Prostate gland (tissue), 2 donors: ENCODE measurements around the gene LMTK2. TPM values are rescaled to one million over a fixed set of nuclear protein-coding genes. Genes with fewer than 3 reads are reported as not detected.

Source experiments
- DNase-seq: peaks from one replicate; pipeline ENCODE4 v3.0.0-alpha.2; 2019; ENCODE audit warnings: low spot score
- H3K27ac ChIP-seq, 2 donors: fragments of 200-600 bp; sonication (generic); 2 replicates each; pipeline ENCODE4 v1.5.1; 2017 to 2019
- H3K27me3 ChIP-seq: fragments of 200-600 bp; sonication (generic); replicated peaks from 2 replicates; pipeline ENCODE4 v1.5.1; 2019; ENCODE audit not compliant: insufficient read depth
- H3K36me3 ChIP-seq, 2 donors: fragments of 200-600 bp; sonication (generic); 1 replicate in 1 of 2; 2 replicates in 1 of 2; pipeline versions ENCODE4 v1.5.1 to v1.8.1; 2017 to 2019
- H3K4me1 ChIP-seq: fragments of 200-600 bp; sonication (generic); replicated peaks from 2 replicates; pipeline ENCODE4 v1.5.1; 2019
- H3K4me3 ChIP-seq, 2 donors: fragments of 200-600 bp; sonication (generic); 2 replicates each; pipeline ENCODE4 v1.5.1; 2017 to 2019
- H3K9me3 ChIP-seq: fragments of 200-600 bp; sonication (generic); 2 replicates; pipeline ENCODE4 v1.5.1; 2017
- CTCF ChIP-seq, 4 experiments: fragments of 200-600 bp in 2 of 4; fragments of 450-650 bp in 2 of 4; sonication (generic) in 2 of 4; IDR thresholded peaks; 1 replicate in 3 of 4; 2 replicates in 1 of 4; pipeline ENCODE4 v1.5.1; 2016 to 2019; ENCODE audit warnings: antibody characterized with exemption in 4 of 4, mild to moderate bottlenecking in 2 of 4, moderate library complexity in 2 of 4
- POLR2A ChIP-seq: fragments of 450-650 bp; IDR thresholded peaks from one replicate; pipeline ENCODE4 v1.6.1; 2016; ENCODE audit warnings: antibody characterized with exemption, mild to moderate bottlenecking
- POLR2AphosphoS5 ChIP-seq: sonication (generic); formaldehyde crosslinking; IDR thresholded peaks from one replicate; pipeline ENCODE4 v1.6.1; 2017; ENCODE audit warnings: antibody characterized with exemption
- WGBS: methylation state at CpG from one replicate; pipeline ENCODE4 v1.1.5; 2018; 5-methylcytosine and 5-hydroxymethylcytosine counted together
- intact Hi-C: fragments of 100-400 bp; cut with DNase I; formaldehyde crosslinking; loops from one replicate; pipeline ENCODE4 v1.14.2; 2022
- total RNA-seq, 2 donors: library from RNA; depleted of rRNA; stranded (reverse); fragments of >200 nt; gene quantifications; one replicate each; pipeline ENCODE4 v1.1.0, GENCODE V29; 2016

LMTK2 gene
- total RNA-seq, 2 donors from 2014 or later, result 22.2 to 37.4 TPM

GRCh38 chr7:98238076-98238475 is 131.4 kb downstream of the LMTK2 start:
- Histone ChIP-seq H3K36me3 (no peaks in the 10 kb centered on the region), H3K27ac (no peak overlapping the region), H3K27me3 (no peaks in the 10 kb centered on the region), H3K4me3 (no peak overlapping the region), H3K9me3 (no peaks in the 10 kb centered on the region), H3K4me1 (no peaks in the 10 kb centered on the region)
- intact Hi-C loops, result no loop called here
- WGBS, result 97% methylated on average over 4 of the region's 4 CpGs
- DNase-seq, result no peak
- no peak for TF ChIP-seq CTCF (IDR thresholded peaks at IDR 0.05)
- TF ChIP-seq POLR2AphosphoS5, result no peak
- TF ChIP-seq POLR2A, result no peak

- Histone ChIP-seq H3K4me3 (no peak overlapping the region), H3K27me3 (no peaks in the 10 kb centered on the region), H3K36me3 (no peaks in the 10 kb centered on the region), H3K9me3 (no peaks in the 10 kb centered on the region), H3K4me1 (no peaks in the 10 kb centered on the region), H3K27ac (no peak overlapping the region)
- WGBS, result 91% methylated on average over 9 of the region's 9 CpGs
- no peak for DNase-seq
- TF ChIP-seq POLR2A (no peak), POLR2AphosphoS5 (no peak), CTCF (IDR thresholded peaks at IDR 0.05) (no peak)
- intact Hi-C loops, result no loop called here
Measured at GRCh38 chr7:98238976-98239375, 132.3 kb downstream of the LMTK2 start.

GRCh38 chr7:98240961-98241673 is 134.5 kb downstream of the LMTK2 start:
- TF ChIP-seq POLR2AphosphoS5 (peak; percentile 36), POLR2A (no peak), CTCF (IDR thresholded peaks at IDR 0.05) (peak; percentile 51 to 75 (median 64))
- Histone ChIP-seq H3K4me3 (no peak overlapping the region), H3K36me3 (no peaks in the 10 kb centered on the region), H3K9me3 (no peaks in the 10 kb centered on the region), H3K27me3 (no peaks in the 10 kb centered on the region), H3K27ac (peak overlapping the region in 1 of 2 donors; percentile 37), H3K4me1 (no peaks in the 10 kb centered on the region)
- peak; percentile 49 for DNase-seq
- intact Hi-C loops, result no loop called here
- 72% methylated on average over 19 of the region's 19 CpGs for WGBS

- no peak for TF ChIP-seq POLR2A
- TF ChIP-seq POLR2AphosphoS5, result no peak
- no peak for TF ChIP-seq CTCF (IDR thresholded peaks at IDR 0.05)
- Histone ChIP-seq H3K4me3 (no peak overlapping the region), H3K27ac (peak overlapping the region in 1 of 2 donors; percentile 37), H3K4me1 (no peaks in the 10 kb centered on the region), H3K9me3 (no peaks in the 10 kb centered on the region), H3K36me3 (no peaks in the 10 kb centered on the region), H3K27me3 (no peaks in the 10 kb centered on the region)
- WGBS, result 85% methylated on average over 16 of the region's 16 CpGs
- intact Hi-C loops, result no loop called here
- DNase-seq, result no peak
Measured at GRCh38 chr7:98241674-98242241, 135.1 kb downstream of the LMTK2 start.

GRCh38 chr7:98242342-98242741 is 135.7 kb downstream of the LMTK2 start:
- no peak overlapping the region for H3K4me3 ChIP-seq
- intact Hi-C loops, result no loop called here
- WGBS, result 85% methylated on average over 1 of the region's 1 CpG
- H3K9me3 ChIP-seq, result no peaks in the 10 kb centered on the region
- no peaks in the 10 kb centered on the region for H3K36me3 ChIP-seq
- no peak for DNase-seq
- no peaks in the 10 kb centered on the region for H3K4me1 ChIP-seq
- no peak overlapping the region for H3K27ac ChIP-seq
- TF ChIP-seq POLR2A (no peak), CTCF (IDR thresholded peaks at IDR 0.05) (no peak), POLR2AphosphoS5 (no peak)
- H3K27me3 ChIP-seq, result no peaks in the 10 kb centered on the region
